Keratinocyte (primary cell): ENCODE results near the gene STN1.

Experiments
- CTCF ChIP-seq, 3 experiments: IDR thresholded peaks in 1 of 3; conservative IDR thresholded peaks in 1 of 3; optimal IDR thresholded peaks in 1 of 3; 2 replicates in 2 of 3; 3 replicates in 1 of 3; pipeline versions ENCODE3 to v1.5.1; 2011; ENCODE audit warnings: low read length in 3 of 3, mild to moderate bottlenecking in 3 of 3, moderate library complexity in 2 of 3, control low read depth in 1 of 3, inconsistent platforms in 1 of 3; ENCODE audit not compliant: insufficient read depth in 2 of 3; ENCODE audit errors: extremely low read depth in 1 of 3
- EZH2 ChIP-seq: IDR thresholded peaks from one replicate; pipeline ENCODE4 v1.6.1; 2012; ENCODE audit warnings: inconsistent platforms, mild to moderate bottlenecking, low read length, moderate library complexity

DNA sequence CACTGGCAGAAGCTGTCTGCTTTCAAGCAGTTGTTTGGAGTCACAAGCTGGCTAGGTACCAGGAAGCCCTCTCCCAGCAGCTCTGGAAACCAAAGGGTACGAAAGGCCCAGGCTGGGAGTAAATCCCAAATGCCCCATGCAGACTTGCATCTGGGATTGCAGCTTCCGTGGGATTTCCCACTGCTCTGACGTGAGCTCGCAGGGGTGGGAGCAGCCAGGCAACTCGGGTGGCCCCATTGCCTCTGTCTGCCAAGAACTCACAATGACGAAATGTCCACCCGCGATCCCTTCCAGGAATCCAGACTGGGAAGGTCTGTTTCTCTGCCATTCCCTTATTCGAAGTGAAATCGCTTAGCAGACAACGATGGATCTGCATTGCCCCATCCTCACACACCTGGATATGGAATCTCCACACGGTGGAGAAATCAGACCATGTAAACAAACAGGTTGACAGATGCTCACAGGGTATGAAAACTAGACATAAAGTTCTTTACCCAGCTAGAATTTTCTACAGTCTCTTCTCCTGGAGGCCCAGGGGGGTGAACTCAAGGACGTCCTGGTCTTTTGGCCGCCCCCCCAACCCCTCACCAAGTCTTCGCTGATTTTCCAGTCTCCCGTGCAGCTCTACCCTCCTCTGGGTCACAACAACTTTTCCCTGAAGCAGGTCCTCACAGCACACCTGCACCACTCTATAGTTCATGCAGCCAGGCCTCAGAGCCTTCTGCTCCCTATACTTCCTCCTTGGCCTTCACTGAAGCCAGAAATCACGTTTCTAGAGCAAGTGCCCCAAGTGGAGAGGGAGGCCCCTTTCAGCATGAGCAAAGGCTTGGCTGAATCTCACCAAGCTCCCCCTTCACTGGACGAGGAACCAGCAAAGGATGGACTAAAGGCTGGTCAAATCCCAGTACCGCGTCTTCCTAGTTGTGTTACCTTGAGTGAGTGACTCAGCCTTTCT lies 82.6 kb downstream of the STN1 start:
- TF ChIP-seq CTCF (optimal IDR thresholded peaks at IDR 0.05 in 1 of 3, IDR thresholded peaks at IDR 0.05 in 1 of 3, conservative IDR thresholded peaks at IDR 0.05 in 1 of 3; ENCODE audit: extremely low read depth in 1 of 3, insufficient read depth in 2 of 3, low read length in 3 of 3): no peak
- TF ChIP-seq EZH2: no peak
